ENCODE data around the gene MPRIP. TPM values are rescaled to one million over a fixed set of nuclear protein-coding genes. Genes with fewer than 3 reads are reported as not detected.

MPRIP gene
- total and polyA plus RNA-seq, 4 donors: 121 to 342 (median 175) TPM

DNA sequence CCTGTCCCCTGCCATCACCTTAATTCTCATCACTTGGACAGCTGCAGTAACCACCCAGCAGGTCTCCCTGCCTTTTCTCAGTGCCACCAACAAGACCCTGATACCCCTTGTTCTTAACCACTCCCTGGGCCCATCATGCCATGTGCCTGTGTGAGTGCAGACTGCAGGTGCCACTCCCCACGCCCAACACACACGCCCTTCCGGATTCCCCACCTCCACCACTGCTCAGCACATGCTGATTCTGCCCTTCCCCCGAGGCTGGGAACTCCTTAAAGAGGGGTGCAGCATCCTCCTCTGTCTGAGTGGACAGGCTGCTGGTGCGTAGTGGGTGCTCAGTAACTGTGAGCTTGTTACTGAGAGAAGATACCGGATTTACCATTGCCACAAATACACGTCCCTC, 111.5 kb downstream of the MPRIP start:
- DNase-seq: no peak
- Histone ChIP-seq H3K36me3 (ENCODE audit: control insufficient read depth in 4 of 4, insufficient read depth in 4 of 4, low read length in 4 of 4) (peaks cover 36 to 67% (median 62%) of the 10 kb centered on the region in 4 donors), H3K9ac (ENCODE audit: insufficient read depth in 1 of 2, low read length in 2 of 2) (no peak overlapping the region), H3K27ac (ENCODE audit: low read depth in 1 of 2, low read length in 1 of 2) (no peak overlapping the region), H3K9me3 (ENCODE audit: control insufficient read depth in 4 of 4, insufficient read depth in 3 of 4, low read length in 3 of 4) (no peaks in the 10 kb centered on the region), H3K4me3 (no peak overlapping the region), H3K4me1 (ENCODE audit: control insufficient read depth in 5 of 5, insufficient read depth in 5 of 5, low read length in 5 of 5) (peaks cover 0 to 9% (median 0%) of the 10 kb centered on the region in 5 donors), H3K27me3 (ENCODE audit: control insufficient read depth in 3 of 3, insufficient read depth in 3 of 3, low read length in 2 of 3) (no peaks in the 10 kb centered on the region)
- ATAC-seq (ENCODE audit: insufficient read depth, low FRiP score): no peak
- 87 to 88% methylated on average over 7 of the region's 7 CpGs for WGBS, 2 donors
- TF ChIP-seq, protein P1, sequence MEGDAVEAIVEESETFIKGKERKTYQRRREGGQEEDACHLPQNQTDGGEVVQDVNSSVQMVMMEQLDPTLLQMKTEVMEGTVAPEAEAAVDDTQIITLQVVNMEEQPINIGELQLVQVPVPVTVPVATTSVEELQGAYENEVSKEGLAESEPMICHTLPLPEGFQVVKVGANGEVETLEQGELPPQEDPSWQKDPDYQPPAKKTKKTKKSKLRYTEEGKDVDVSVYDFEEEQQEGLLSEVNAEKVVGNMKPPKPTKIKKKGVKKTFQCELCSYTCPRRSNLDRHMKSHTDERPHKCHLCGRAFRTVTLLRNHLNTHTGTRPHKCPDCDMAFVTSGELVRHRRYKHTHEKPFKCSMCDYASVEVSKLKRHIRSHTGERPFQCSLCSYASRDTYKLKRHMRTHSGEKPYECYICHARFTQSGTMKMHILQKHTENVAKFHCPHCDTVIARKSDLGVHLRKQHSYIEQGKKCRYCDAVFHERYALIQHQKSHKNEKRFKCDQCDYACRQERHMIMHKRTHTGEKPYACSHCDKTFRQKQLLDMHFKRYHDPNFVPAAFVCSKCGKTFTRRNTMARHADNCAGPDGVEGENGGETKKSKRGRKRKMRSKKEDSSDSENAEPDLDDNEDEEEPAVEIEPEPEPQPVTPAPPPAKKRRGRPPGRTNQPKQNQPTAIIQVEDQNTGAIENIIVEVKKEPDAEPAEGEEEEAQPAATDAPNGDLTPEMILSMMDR (IDR thresholded peaks at IDR 0.05; ENCODE audit: control extremely low read depth, extremely low read depth): no peak

DNA sequence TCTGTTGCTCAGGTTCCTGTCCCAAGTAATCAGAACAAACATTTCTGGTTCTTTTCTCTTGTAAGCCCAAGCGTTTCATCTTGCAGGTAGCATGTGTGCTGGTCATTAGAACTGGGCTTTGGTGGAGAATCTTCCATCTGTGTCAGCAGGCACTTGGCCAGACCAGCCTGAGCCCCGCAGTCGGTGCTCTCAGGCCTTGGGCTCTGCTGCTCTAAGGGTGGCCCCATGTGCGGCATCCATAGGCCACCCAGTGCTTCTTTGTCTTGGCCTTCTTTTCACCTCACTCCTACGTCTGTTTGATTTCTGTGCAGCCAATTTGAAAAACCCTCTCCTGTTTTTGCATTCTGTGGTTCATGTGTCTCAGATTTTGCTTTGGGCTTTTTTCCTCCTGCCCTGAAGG, 112.3 kb downstream of the MPRIP start:
- Histone ChIP-seq H3K9me3 (ENCODE audit: control insufficient read depth in 4 of 4, insufficient read depth in 3 of 4, low read length in 3 of 4) (no peaks in the 10 kb centered on the region), H3K27me3 (ENCODE audit: control insufficient read depth in 3 of 3, insufficient read depth in 3 of 3, low read length in 2 of 3) (no peaks in the 10 kb centered on the region), H3K4me1 (ENCODE audit: control insufficient read depth in 5 of 5, insufficient read depth in 5 of 5, low read length in 5 of 5) (peaks cover 0 to 9% (median 0%) of the 10 kb centered on the region in 5 donors), H3K36me3 (ENCODE audit: control insufficient read depth in 4 of 4, insufficient read depth in 4 of 4, low read length in 4 of 4) (peaks cover 42 to 76% (median 67%) of the 10 kb centered on the region in 4 donors), H3K4me3 (no peak overlapping the region), H3K9ac (ENCODE audit: insufficient read depth in 1 of 2, low read length in 2 of 2) (no peak overlapping the region), H3K27ac (ENCODE audit: low read depth in 1 of 2, low read length in 1 of 2) (no peak overlapping the region)
- 93% methylated on average over 5 of the region's 5 CpGs for WGBS, 2 donors
- ATAC-seq (ENCODE audit: insufficient read depth, low FRiP score) (no peak), DNase-seq (no peak)
- TF ChIP-seq, protein P1 (IDR thresholded peaks at IDR 0.05; ENCODE audit: control extremely low read depth, extremely low read depth): no peak

DNA sequence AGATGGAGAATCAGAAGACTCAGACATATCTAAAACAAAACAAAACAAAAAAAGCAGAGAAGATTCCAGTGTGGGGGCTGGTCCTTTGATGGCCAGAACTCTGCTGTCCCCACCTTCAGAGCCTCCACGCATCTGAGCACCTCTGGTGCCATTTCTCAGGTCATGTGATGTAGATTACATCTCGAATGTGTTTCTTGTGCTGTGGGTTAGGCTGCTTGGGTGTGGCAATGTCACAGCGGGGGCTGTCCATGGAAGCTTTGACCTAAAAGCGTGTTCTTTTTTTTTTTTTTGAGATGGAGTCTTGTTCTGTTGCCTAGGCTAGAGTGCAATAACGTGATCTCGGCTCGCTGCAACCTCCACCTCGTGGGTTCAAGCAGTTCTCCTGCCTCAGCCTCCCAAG, 112.7 kb downstream of the MPRIP start:
- Histone ChIP-seq H3K4me1 (ENCODE audit: control insufficient read depth in 5 of 5, insufficient read depth in 5 of 5, low read length in 5 of 5) (peaks cover 0 to 9% (median 0%) of the 10 kb centered on the region in 5 donors), H3K9me3 (ENCODE audit: control insufficient read depth in 4 of 4, insufficient read depth in 3 of 4, low read length in 3 of 4) (no peaks in the 10 kb centered on the region), H3K36me3 (ENCODE audit: control insufficient read depth in 4 of 4, insufficient read depth in 4 of 4, low read length in 4 of 4) (peaks cover 41 to 74% (median 67%) of the 10 kb centered on the region in 4 donors), H3K27me3 (ENCODE audit: control insufficient read depth in 3 of 3, insufficient read depth in 3 of 3, low read length in 2 of 3) (no peaks in the 10 kb centered on the region), H3K27ac (ENCODE audit: low read depth in 1 of 2, low read length in 1 of 2) (no peak overlapping the region), H3K4me3 (no peak overlapping the region), H3K9ac (ENCODE audit: insufficient read depth in 1 of 2, low read length in 2 of 2) (no peak overlapping the region)
- DNase-seq: no peak
- ATAC-seq (ENCODE audit: insufficient read depth, low FRiP score): no peak
- 89 to 91% methylated on average over 8 of the region's 8 CpGs for WGBS, 2 donors
- TF ChIP-seq, protein P1 (IDR thresholded peaks at IDR 0.05; ENCODE audit: control extremely low read depth, extremely low read depth): no peak

DNA sequence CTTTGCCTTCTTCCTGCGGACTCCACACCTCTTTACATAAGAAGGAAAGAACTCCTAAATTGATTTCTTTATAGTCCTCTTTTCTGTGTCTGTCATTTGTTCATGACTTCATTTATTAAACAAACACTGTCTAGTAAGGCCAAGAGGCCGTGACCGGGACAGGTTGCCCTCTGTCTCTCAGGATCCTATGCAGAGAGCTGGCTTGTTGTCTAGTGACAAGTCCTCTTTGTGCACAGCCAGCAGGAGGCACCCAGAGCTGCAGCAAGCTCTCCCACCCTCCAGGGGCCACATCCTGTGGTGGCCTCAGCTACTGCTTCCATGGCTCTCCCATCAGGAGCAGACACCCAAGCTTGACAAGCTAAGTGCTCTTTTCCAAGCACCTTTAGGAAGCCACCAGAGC, 113.3 kb downstream of the MPRIP start:
- TF ChIP-seq, protein P1 (IDR thresholded peaks at IDR 0.05; ENCODE audit: control extremely low read depth, extremely low read depth): no peak
- no peak overlapping the region for H3K9ac ChIP-seq (ENCODE audit: insufficient read depth in 1 of 2, low read length in 2 of 2)
- no peak overlapping the region for H3K4me3 ChIP-seq
- H3K4me1 ChIP-seq (ENCODE audit: control insufficient read depth in 5 of 5, insufficient read depth in 5 of 5, low read length in 5 of 5): peaks cover 0 to 9% (median 0%) of the 10 kb centered on the region in 5 donors
- H3K27ac ChIP-seq (ENCODE audit: low read depth in 1 of 2, low read length in 1 of 2): no peak overlapping the region
- peaks cover 38 to 74% (median 67%) of the 10 kb centered on the region in 4 donors for H3K36me3 ChIP-seq (ENCODE audit: control insufficient read depth in 4 of 4, insufficient read depth in 4 of 4, low read length in 4 of 4)
- no peaks in the 10 kb centered on the region for H3K27me3 ChIP-seq (ENCODE audit: control insufficient read depth in 3 of 3, insufficient read depth in 3 of 3, low read length in 2 of 3)
- ATAC-seq (ENCODE audit: insufficient read depth, low FRiP score) (no peak), DNase-seq (no peak)
- WGBS, 2 donors: 92 to 97% methylated on average over 3 of the region's 3 CpGs
- H3K9me3 ChIP-seq (ENCODE audit: control insufficient read depth in 4 of 4, insufficient read depth in 3 of 4, low read length in 3 of 4): no peaks in the 10 kb centered on the region

Measured in lung (tissue), 12 donors.